PC-3 (cell line): ENCODE results near the gene HOXD11.

ENCODE experiments used
- CTCF ChIP-seq: fragments of 300-600 bp; sonication (generic); conservative IDR thresholded peaks from 2 replicates; pipeline ENCODE4 v1.5.1; 2017; ENCODE audit warnings: antibody characterized with exemption, low read depth, mild to moderate bottlenecking, low read length
- EZH2phosphoT487 ChIP-seq: fragments of 300-600 bp; sonication (generic); IDR thresholded peaks from 2 replicates; pipeline ENCODE4 v1.6.1; 2018; ENCODE audit warnings: mild to moderate bottlenecking, antibody characterized with exemption, low read length, borderline replicate concordance

DNA sequence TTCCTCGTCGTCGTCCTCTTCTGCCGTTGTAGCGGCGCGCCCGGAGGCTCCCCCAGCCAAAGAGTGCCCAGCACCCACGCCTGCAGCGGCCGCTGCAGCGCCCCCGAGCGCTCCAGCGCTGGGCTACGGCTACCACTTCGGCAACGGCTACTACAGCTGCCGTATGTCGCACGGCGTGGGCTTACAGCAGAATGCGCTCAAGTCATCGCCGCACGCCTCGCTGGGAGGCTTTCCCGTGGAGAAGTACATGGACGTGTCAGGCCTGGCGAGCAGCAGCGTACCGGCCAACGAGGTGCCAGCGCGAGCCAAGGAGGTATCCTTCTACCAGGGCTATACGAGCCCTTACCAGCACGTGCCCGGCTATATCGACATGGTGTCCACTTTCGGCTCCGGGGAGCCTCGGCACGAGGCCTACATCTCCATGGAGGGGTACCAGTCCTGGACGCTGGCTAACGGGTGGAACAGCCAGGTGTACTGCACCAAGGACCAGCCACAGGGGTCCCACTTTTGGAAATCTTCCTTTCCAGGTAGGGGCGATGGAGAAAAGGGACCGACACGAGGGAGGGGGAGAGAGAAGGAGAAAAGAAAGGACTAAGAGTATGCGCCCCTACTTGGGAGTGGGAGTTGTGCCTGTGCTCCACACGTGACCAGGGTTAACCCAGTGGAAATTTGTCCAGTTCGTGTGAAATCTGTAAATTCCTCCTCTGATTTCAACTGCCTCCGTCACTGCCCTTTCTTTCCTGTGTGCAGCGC lies 13.8 kb upstream of the HOXD11 start:
- TF ChIP-seq CTCF (peak; percentile 26; the same call in 1 of the 2 replicates), EZH2phosphoT487 (no peak)
